Brain microvascular endothelial cell (primary cell): ENCODE measurements around the gene NXNL1.
A peak's percentile ranks its signal among the peaks of the same experiment; 100 is the strongest.

ENCODE experiments used
- DNase-seq: peaks from one replicate; pipeline ENCODE4 v3.0.0-alpha.2; 2020
- H3K27ac ChIP-seq: fragments of 250-450 bp; sonication (Bioruptor Pico); 2 replicates; pipeline ENCODE4 v1.5.1; 2020; ENCODE audit warnings: mild to moderate bottlenecking, moderate library complexity
- H3K27me3 ChIP-seq: fragments of 250-450 bp; sonication (Bioruptor Pico); replicated peaks from 2 replicates; pipeline ENCODE4 v1.5.1; 2020; ENCODE audit warnings: mild to moderate bottlenecking
- H3K36me3 ChIP-seq: fragments of 250-450 bp; sonication (Bioruptor Pico); replicated peaks from 2 replicates; pipeline ENCODE4 v1.5.1; 2020; ENCODE audit warnings: mild to moderate bottlenecking
- H3K4me3 ChIP-seq: 2 replicates; pipeline ENCODE4 v1.5.1; 2011; ENCODE audit warnings: low read depth, mild to moderate bottlenecking, control low read depth, low read length, moderate library complexity
- CTCF ChIP-seq: IDR thresholded peaks from 2 replicates; pipeline ENCODE4 v1.5.1; 2011; ENCODE audit warnings: low read depth, mild to moderate bottlenecking, moderate library complexity, low read length, control low read depth, inconsistent platforms; ENCODE audit errors: missing control alignments
- in situ Hi-C: cut with HindIII; loops from 2 replicates; pipeline ENCODE4 v1.10.0; 2017; ENCODE audit warnings: low sequenced_read_pairs, low pct_ligation_motif_present

NXNL1 gene

GRCh38 chr19:17415121-17415520, 45.6 kb downstream of the NXNL1 start:
- in situ Hi-C loops = no loop called here
- no peak overlapping the region for H3K27ac ChIP-seq
- no peak for TF ChIP-seq CTCF
- H3K4me3 ChIP-seq = no peak overlapping the region
- no peaks in the 10 kb centered on the region for H3K36me3 ChIP-seq
- H3K27me3 ChIP-seq = peaks cover 11% of the 10 kb centered on the region
- DNase-seq = no peak

GRCh38 chr19:17414097-17414496, 46.6 kb downstream of the NXNL1 start:
- TF ChIP-seq CTCF = no peak
- H3K36me3 ChIP-seq = no peaks in the 10 kb centered on the region
- H3K27me3 ChIP-seq = peaks cover 11% of the 10 kb centered on the region
- no peak overlapping the region for H3K27ac ChIP-seq
- H3K4me3 ChIP-seq = no peak overlapping the region
- no peak for DNase-seq
- in situ Hi-C loops = no loop called here

GRCh38 chr19:17411801-17412200, 48.9 kb downstream of the NXNL1 start:
- H3K4me3 ChIP-seq = no peak overlapping the region
- no peaks in the 10 kb centered on the region for H3K36me3 ChIP-seq
- in situ Hi-C loops = no loop called here
- no peak for DNase-seq
- no peak overlapping the region for H3K27ac ChIP-seq
- TF ChIP-seq CTCF = no peak
- peaks cover 11% of the 10 kb centered on the region for H3K27me3 ChIP-seq

- H3K27ac ChIP-seq = no peak overlapping the region
- in situ Hi-C loops = no loop called here
- no peak for DNase-seq
- H3K27me3 ChIP-seq = peaks cover 11% of the 10 kb centered on the region
- no peak for TF ChIP-seq CTCF
- H3K36me3 ChIP-seq = no peaks in the 10 kb centered on the region
- H3K4me3 ChIP-seq = no peak overlapping the region
Observed at GRCh38 chr19:17409990-17410389, 50.7 kb downstream of the NXNL1 start.

GRCh38 chr19:17406887-17407196, 53.9 kb downstream of the NXNL1 start:
- no peak for TF ChIP-seq CTCF
- no peak overlapping the region for H3K4me3 ChIP-seq
- H3K36me3 ChIP-seq = no peaks in the 10 kb centered on the region
- in situ Hi-C loops = no loop called here
- DNase-seq = no peak
- H3K27ac ChIP-seq = no peak overlapping the region
- no peaks in the 10 kb centered on the region for H3K27me3 ChIP-seq

GRCh38 chr19:17406046-17406886, 54.5 kb downstream of the NXNL1 start:
- TF ChIP-seq CTCF = no peak
- in situ Hi-C loops = no loop called here
- no peak overlapping the region for H3K4me3 ChIP-seq
- peak; percentile 44 for DNase-seq
- no peak overlapping the region for H3K27ac ChIP-seq
- no peaks in the 10 kb centered on the region for H3K36me3 ChIP-seq
- no peaks in the 10 kb centered on the region for H3K27me3 ChIP-seq
